Measurements from ENCODE around the gene AUNIP. TPM values are rescaled to one million over a fixed set of nuclear protein-coding genes. Genes with fewer than 3 reads are reported as not detected.

The AUNIP gene
- total and polyA plus RNA-seq, 2 experiments from 2014 or later: 20.9 to 21.9 TPM

GRCh38 chr1:25808481-25809244 is 50.6 kb downstream of the AUNIP start:
- DNase-seq (ENCODE audit: low spot score) (no peak), ATAC-seq (no peak)
- Histone ChIP-seq H3K4me3 (no peak overlapping the region), H3K27me3 (ENCODE audit: insufficient read depth) (no peaks in the 10 kb centered on the region), H4K20me1 (replicated peaks; ENCODE audit: insufficient read depth) (no peaks in the 10 kb centered on the region), H3K36me3 (ENCODE audit: insufficient read depth) (no peaks in the 10 kb centered on the region), H3K27ac (ENCODE audit: low read depth) (no peak overlapping the region), H3F3A (replicated peaks; ENCODE audit: low read depth) (no peaks in the 10 kb centered on the region; the same call in 1 of the 2 replicates), H3K79me2 (replicated peaks; ENCODE audit: insufficient read depth) (no peaks in the 10 kb centered on the region; the same call in 1 of the 2 replicates), H3K9me2 (ENCODE audit: insufficient read depth) (no peaks in the 10 kb centered on the region), H2AFZ (no peak overlapping the region), H3K4me2 (no peak overlapping the region), H3K4me1 (ENCODE audit: insufficient read depth) (peaks cover 5% of the 10 kb centered on the region; the same call in 1 of the 2 replicates)
- TF ChIP-seq ETS1 (IDR thresholded peaks at IDR 0.05) (no peak), CREB1 (CRISPR knock-in tag; IDR thresholded peaks at IDR 0.05; ENCODE audit: low read depth) (no peak), POLR2AphosphoS5 (IDR thresholded peaks at IDR 0.05; ENCODE audit: low read depth) (no peak), NANOG (IDR thresholded peaks at IDR 0.05; ENCODE audit: borderline replicate concordance) (no peak), ZNF462 (CRISPR knock-in tag; IDR thresholded peaks at IDR 0.05) (no peak), EZH2 (IDR thresholded peaks at IDR 0.05; ENCODE audit: low read depth, unreplicated experiment) (no peak), EZH2phosphoT487 (IDR thresholded peaks at IDR 0.05; ENCODE audit: unreplicated experiment) (no peak), STAT1 (IDR thresholded peaks at IDR 0.05; ENCODE audit: unreplicated experiment) (no peak)
- Mint-ChIP-seq H3K9me3 (no peaks in the 10 kb centered on the region), H3K27ac (no peak overlapping the region), H3K4me1 (peaks cover 5% of the 10 kb centered on the region; the same call in 2 of the 3 replicates), H3K27me3 (ENCODE audit: insufficient read depth, low read depth, poor library complexity) (peaks cover 9% of the 10 kb centered on the region), H3K4me3 (no peak overlapping the region), H3K36me3 (ENCODE audit: low read depth) (peaks cover 18% of the 10 kb centered on the region)

All from GM23338 (cell line).